HG03439 (cell line): ENCODE measurements around the gene DCTPP1.
"Not testable (repeated sequence)": the region's sequence is repeated elsewhere in the genome, so short reads cannot be mapped to it uniquely, and the experiment has no call there.

ENCODE experiments used
- ATAC-seq: cut with Tn5 transposase; IDR thresholded peaks from one replicate; pipeline ENCODE4 v1.9.1; 2021; ENCODE audit warnings: mild to moderate bottlenecking, moderate library complexity; ENCODE audit not compliant: unreplicated experiment

DCTPP1 gene

DNA sequence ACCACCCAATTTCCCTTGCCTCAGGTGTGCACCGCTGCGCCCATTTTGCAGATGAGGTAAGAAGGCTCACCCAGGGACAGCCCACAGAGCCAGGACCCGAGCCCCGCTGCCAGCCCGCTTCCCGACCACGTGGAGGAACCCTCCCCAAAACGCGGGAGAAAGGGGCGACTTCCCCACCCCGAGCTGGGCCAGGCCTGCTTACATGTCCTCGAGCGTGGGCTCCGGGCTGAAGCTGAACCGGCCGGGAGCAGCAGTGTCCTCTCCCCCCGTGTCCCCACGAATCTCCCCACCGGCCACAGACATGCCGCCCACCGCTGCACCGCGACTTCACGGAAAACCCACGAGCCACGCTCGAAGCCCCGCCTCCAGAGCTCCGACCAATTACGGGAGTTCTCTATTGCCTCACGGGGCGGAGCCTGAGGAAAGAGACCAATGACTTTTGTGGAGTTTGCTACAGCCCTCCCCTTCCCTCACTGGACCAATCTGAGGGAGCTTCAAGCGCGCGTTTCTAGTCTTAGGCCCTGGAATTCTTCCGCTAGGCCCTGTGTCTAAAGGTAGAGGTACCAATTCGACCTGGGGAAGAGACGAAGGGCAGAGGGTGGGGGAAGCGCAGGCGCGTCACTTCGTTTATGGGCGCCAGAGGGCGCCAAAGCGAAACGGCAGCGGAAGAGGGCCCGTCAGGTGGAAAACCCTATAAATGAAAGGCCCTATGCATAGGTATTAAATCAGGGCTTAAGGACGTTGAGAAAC, at the start of gene DCTPP1:
Gene DCTPP1 (minus strand): TSS at position 353 of the 750 bp plus-strand sequence. CDS start 50 bp downstream, at position 303.
- peak; percentile 98 for ATAC-seq

DNA sequence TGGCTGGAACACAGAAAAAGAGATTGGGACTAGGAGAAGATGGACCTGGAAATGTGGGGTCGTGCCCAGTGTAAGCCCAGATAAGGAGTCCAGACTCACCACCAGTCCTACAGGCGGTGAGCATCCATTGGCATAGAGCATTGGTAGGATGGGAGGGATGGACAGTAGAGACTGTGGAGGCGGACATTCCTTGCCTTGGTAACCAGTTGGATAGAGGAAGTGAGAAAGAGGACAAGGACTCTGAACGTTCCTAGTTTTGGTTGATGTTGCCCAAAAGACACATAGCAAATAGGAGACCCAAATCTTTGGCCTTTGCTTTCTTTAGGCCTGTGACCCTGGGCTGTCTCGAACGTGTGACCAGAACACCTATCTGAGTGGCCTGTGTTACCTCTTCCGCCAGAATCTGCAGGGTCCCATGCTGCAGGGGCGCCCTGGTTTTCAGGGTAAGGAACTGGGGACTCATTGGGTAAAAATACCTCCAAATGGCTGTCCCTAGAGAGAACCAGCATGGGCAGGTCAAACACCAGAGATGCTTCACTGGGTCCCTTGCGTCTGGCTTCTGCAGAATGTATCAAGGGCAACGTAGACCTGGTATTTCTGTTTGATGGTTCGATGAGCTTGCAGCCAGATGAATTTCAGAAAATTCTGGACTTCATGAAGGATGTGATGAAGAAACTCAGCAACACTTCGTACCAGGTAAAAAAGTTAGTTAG, 49.1 kb upstream of the DCTPP1 start:
- ATAC-seq = no peak

DNA sequence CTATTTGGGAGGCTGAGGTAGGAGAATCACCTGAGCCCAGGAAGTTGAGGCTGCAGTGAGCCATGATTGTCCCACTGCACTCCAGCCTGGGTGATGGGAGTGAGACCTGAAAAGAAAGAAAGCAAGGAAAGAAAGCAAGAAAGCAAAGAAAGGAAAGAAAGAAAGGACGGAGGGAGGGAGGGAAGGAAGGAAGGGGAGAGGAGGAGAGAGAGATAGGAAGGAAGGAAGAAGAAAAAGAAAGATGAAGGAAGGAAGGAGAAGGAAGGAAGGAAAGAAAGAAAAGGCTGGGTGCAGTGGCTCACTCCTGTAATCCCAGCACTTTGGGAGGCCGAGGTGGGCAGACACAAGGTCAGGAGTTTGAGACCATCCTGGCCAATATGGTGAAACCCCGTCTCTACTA, 47.9 kb upstream of the DCTPP1 start:
- not testable (repeated sequence) for ATAC-seq

DNA sequence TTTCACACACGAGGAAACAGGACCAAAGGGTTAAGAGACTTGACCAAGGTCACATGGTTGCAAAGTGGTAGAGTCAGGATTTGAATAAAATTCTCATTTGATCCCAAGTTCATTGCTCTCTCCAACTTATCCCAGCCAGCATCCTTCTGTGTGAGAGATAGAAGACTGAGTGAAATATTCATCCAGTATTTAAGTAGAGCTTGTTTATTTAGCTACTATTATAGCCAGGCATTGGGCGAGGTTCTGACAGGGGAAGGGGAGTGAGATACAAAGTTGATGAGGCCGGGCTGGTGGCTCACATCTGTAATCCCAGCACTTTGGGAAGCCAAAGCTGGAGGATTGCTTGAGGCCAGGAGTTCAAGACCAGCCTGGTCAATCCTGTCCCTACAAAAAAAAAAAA, 47.2 kb upstream of the DCTPP1 start:
- no peak for ATAC-seq

DNA sequence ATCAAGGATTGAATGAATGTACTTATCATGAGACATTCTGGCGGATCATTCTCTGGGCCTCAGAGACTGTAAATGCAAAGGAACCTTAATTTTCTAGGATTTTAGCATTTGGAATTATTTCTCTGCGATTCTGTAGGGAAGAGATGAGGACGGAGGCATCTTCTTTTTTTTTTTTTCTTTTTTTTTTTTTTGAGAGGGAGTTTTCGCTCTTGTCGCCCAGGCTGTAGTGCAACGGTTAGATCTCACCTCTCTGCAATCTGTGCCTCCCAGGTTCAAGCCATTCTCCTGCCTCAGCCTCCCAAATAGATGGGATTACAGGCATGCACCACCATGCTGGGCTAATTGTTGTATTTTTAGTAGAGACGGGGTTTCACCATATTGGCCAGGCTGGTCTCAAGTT, 44.9 kb upstream of the DCTPP1 start:
- ATAC-seq = no peak

DNA sequence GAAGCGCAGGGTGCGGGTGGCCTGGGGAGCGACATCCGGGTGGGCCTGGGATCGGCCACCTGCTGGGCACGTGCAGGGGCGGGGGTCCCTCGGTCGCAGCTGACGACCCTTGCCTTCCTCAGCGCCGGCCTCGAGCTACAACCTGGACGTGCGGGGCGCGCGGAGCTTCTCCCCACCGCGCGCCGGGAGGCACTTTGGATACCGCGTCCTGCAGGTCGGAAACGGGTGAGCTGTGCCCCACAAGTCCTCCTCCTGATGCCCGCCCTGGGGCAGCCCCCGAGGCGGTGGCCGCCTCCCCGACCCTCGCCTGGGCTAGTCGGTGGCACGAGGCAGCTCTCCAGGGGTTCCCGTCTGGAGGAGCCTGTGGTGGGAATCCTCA, 44.2 kb upstream of the DCTPP1 start:
- ATAC-seq = no peak

DNA sequence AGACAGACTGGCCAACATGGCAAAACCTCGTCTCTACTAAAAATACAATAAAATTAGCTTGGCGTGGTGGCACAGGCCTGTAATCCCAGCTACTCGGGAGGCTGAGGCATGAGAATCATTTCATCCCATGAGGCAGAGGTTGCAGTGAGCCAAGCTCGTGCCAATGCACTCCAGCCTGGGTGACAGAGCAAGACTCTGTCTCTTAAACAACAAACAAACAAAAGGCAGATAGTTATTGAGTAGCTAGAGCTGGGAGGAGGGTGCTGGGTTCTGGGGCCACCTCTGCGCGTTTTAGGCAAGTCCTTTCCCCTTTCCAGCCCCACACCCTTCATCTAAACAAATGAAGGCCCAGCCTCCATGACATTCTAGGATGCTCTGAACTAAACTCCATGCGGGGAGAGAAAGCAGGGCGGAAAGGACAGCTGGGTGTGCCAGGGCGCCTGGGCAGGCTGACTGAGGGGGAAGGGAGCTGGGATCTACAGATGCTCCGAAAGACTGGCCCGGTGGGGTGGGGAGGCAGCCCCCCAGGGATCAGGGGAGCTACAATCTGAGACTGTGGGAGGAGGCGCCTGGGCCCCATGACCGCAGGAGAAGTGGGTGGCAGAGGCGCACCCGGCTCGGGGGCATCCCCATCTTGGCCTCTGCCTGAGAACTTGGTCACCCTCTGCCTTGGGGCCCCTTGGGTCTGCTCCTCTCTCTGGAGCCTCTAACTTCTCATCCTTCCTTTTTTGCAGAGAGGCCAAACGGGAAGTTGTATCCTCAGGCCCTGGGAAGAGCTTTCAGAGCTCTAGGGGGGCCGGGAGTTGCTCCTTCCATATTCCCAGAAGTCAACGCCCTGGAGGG, 43.6 kb upstream of the DCTPP1 start:
- ATAC-seq = no peak

DNA sequence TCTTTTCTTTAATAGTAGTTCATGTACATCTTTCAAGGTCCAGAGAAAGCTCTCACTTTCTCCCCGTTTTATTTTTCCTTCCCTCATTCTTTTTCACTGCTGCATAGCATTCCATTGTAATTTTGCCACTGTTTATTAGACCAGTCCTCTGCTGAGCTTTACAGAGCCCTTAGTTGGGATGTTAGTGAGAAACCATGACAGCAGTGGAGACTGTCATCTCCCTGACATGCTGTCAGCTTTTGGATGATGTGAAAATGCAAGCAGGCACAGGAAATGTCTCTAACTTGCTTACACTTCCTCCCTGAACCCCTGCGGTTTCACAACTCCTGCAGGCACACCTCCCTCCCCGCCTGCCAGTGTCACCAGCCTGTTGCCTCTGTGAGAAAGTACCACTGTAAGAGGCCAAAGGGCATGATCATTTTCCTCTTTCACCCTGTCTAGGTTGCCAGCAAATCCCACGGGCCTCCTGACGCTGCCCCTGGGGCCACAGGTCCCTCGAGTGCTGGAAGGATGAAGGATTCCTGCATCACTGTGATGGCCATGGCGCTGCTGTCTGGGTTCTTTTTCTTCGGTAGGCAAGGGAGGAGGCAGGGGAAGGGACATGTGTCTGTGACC, 42.6 kb upstream of the DCTPP1 start, which contains the start of gene ITGAL:
Gene ITGAL (plus strand): TSS at position 415 of the 615 bp plus-strand sequence. CDS start 96 bp downstream, at position 511.
- peak; percentile 43 for ATAC-seq

DNA sequence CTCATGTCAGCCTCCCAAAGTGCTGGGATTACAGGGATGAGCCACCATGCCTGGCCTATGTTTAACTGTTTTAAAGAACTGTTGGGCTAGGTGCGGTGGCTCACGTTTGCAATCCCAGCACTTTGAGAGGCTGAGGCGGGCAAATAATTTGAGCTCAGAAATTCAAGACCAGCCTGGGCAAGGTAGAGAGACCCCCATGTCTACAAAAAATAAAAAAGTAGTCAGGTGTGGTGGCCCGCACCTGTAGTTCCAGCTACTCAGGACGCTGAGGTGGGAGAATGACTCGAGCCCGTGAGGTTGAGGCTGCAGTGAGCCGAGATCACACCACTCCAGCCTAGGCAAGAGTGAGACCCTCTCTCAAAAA, 40.8 kb upstream of the DCTPP1 start:
- ATAC-seq = no peak

DNA sequence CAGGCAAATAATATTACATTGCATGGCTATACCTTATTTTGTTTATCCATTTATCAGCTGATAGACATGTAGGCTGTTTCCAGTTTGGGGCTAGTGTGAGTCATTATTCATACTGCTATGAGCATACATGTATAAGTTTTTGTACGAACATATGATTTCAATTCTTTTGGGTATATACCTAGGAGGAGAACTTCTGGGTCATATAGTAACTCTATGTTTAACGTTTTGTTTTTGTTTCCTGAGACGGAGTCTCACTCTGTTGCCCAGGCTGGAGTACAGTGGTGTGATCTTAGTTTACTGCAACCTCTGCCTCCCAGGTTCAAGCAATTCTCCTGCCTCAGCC, 40.3 kb upstream of the DCTPP1 start:
- no peak for ATAC-seq

DNA sequence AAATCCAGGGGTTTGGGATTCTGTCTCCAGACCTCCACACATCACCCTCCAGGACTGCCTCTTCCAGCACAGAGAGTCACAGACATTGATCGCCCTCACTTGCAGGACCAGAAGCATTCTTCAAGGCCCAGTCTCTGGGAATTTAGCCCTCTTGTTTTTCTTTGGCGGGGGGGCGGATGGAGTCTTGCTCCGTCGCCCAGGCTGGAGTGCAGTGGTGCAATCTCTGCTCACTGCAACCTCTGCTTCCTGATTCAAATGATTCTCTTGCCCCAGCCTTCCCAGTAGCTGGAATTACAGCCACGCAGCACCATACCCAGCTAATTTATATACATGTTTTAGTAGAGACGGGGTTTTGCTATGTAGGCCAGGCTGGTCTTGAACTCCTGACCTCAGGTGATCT, 34.2 kb upstream of the DCTPP1 start:
- ATAC-seq = no peak

DNA sequence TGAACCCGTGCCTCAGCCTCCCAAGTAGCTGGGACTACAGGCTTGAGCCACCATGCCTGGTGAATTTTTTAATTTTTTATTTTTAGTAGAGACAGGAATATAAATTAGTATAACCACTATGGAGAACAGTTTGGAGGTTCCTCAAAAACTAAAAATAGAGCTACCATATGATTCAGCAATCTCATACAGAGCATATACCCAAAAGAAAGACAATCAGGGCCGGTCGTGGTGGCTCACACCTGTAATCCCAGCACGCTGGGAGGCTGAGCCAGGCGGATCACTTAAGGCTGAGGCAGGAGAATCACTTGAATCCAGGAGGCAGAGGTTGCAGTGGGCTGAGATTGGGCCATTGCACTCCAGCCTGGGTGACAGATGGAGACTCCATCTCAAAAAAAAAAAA, 31.6 kb upstream of the DCTPP1 start:
- ATAC-seq = not testable (repeated sequence)

DNA sequence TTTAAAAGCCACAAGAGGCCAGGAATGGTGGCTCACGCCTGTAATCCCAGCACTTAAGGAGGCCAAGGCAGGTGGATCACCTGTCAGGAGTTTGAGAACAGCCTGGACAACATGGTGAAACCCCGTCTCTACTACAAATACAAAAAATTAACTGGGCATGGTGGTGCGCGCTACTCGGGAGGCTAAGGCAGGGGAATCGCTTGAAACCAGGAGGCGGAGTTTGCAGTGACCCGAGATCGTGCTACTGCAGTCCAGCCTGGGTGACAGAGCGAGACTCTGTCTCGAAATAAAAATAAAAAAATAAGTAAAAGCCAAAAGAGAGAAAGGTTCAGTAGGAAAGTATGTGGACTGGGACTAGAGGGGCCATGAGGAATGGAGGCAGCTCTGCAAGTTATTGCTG, 29.6 kb upstream of the DCTPP1 start:
- ATAC-seq = no peak

DNA sequence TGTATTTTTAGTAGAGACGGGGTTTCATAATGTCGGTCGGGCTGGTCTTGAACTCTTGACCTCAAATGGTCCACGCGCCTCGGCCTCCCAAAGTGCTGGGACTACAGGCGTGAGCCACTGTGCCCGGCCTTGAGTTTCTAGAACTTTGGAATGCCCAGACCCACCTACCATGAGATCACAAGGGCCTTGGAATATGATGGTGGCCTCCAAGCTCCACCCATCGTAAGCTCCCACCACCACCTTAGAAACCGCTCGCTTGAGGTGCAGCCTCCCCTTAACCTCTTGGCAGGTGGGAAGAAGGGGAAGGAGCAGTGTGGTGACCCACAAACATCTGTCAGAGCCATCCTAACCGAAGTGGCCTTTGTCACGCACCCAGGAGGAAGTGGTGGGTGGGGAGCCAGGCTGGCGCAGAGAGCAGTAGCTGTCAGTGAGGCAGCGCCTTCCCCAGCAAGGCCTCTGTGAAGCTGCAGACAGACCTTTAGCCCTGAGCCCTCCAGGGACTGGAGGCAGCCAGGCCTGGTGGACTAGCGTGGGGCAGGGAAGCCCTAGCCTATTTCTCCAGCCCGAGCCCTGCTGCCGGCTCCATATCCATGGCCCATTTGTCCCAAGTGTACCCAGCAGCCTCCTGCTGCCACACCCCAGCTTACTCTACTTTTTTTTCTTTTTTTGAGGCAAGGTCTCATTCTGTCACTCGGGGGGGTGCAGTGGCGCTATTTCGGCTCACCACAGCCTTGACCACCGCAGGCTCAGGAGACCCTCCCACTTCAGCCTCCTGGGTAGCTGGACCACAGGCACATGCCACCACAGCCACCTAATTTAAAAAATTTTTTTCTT, 28.9 kb upstream of the DCTPP1 start:
- ATAC-seq = peak; percentile 77

DNA sequence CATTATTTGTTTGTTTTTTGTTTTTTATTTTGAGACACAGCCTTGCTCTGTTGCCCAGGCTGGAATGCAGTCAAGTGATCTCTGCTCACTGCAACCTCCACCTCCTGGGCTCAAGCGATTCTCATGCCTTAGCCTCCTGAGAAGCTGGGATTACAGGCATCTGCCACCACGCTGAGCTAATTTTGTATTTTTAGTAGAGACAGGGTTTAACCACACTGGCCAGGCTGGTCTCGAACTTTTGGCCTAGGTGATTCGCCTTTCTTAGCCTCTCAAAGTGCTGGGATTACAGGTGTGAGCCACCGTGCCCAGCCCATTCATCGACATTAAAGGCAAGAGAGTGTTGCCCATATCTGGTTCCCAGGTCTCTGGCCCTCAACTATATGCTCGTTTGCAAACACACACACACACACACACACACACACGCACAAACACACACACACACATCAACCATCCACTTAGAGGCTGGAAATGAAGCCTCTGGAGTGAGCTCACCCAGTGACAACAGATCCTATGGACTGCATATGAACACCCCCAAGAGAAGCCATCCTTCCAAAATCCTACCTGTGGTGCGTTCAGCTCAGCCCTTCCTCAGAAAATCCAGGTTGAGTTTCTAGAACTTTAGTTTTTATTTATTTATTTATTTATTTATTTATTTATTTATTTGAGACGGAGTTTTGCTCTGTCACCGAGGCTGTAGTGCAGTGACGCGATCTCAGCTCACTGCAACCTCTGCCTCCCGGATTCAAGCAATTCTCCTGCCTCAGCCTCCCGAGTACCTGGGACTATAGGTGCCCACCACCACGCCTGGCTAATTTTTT, 28.1 kb upstream of the DCTPP1 start:
- ATAC-seq = no peak

DNA sequence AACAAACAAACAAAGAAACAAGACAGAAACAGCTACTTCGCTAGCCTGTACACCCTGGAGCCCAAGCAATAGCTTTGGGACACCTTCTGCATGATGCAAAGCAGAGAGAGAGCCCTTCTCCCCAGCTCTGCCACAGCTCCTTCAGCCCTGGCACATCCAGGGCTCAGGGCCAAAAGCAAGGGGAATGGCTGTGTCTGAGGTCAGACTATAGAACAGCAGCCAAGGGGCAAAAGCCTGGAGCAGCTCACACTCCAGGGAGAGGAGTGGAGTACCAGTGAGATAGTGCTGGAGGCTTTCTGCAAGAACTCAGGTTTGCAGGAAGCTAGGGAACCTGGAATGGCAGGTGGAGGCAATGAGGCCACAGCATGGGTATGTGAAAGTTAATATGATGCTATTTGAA, 27.4 kb upstream of the DCTPP1 start:
- ATAC-seq = no peak

DNA sequence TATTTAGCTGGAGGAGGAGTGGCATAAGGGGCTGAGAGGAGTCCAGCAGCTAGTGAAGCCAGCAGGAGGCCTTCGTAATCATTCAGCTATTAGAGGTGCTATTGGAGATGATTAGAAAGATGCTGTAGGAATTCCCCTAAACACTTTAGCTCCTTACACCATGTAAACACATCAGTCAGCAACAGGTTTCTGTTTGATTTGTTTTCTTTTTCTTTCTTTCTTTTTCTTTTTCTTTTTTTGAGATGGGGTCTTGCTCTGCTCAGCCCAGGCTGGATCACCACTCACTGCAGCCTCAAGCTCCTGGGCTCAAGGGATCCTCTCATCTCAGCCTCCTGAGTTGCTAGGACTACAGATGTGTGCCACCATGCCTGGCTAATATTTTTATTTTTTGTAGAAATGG, 26.5 kb upstream of the DCTPP1 start:
- no peak for ATAC-seq

DNA sequence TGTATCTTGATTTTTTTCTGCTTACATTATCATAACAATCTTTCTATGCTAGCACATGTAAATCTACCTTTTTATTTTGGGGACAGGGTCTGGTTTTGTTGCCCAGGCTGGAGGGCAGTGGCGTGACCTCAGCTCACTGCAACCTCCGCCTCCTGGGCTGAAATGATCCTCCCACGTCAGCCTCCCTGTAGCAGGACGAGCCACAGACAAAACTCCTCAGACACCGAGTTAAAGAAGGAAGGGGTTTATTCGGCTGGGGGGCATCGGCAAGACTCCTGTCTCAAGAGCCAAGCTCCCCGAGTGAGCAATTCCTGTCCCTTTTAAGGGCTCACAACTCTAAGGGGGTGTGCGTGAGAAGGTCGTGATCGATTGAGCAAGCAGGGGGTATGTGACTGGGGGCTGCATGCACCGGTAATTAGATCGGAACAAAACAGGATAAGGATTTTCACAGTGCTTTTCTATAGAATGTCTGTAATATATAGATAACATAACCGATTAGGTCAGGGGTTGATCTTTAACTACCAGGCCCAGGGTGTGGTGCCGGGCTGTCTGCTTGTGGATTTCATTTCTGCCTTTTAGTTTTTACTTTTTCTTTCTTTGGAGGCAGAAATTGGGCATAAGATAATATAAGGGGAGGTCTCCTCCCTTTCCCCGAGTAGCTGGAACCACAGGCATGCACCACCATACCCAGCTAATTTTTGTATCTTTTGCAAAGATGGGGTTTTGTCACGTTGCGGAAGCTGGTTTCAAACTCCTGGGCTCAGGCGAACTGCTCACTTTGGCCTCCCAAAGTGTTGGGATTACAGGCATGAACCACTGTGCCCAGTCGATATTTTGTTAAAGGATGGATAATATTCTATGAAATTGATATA, 23.1 kb upstream of the DCTPP1 start:
- ATAC-seq = not testable (repeated sequence)

DNA sequence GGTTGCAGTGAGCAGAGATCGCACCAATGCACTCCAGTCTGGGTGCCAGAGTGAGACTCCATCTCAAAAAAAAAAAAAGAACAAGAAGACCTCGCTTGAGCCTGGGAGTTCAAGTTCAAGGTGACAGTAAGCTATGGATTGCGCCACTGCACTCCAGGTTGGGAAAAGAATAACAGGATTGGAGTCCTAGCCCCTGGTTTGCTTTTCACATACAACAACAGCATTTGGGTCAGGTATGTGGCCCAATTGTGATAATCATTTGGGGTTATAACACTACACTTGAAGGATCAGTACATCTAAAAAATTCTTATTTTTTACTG, 19.2 kb upstream of the DCTPP1 start:
- ATAC-seq = no peak
